Measurements from ENCODE around the gene DLGAP4. TPM values are rescaled to one million over a fixed set of nuclear protein-coding genes. Genes with fewer than 3 reads are reported as not detected.

The DLGAP4 gene
- total and polyA plus RNA-seq, 10 of the 15 experiments (the other 5 are each of a cell fraction or from before 2014, with no cell fraction given), result 0.42 to 43.3 (median 19.0) TPM

GRCh38 chr20:36441027-36441414, 134.9 kb downstream of the DLGAP4 start:
- BruUV-seq (replicated peaks), result no TSS peak
- intact Hi-C loops (cut with micrococcal nuclease; ENCODE audit: unreplicated experiment) (no loop called here), in situ Hi-C loops (cut with MboI) (loop anchor here (5.0 to 25.0 kb wide), 2 partner anchors 239 to 454 kb away; no protein-coding TSS in a partner anchor)
- POLR2A ChIA-PET, result no interaction called here
- Histone ChIP-seq H3K27ac (ENCODE audit: control insufficient read depth, insufficient read depth) (no peak overlapping the region), H4K20me1 (ENCODE audit: control insufficient read depth, insufficient read depth) (no peaks in the 10 kb centered on the region), H3K4me3 (no peak overlapping the region), H3K9me3 (replicated peaks; ENCODE audit: control insufficient read depth, insufficient read depth, low read length) (no peaks in the 10 kb centered on the region), H3K4me2 (ENCODE audit: control insufficient read depth, insufficient read depth) (no peak overlapping the region), H2AFZ (ENCODE audit: control insufficient read depth, low read depth, low read length) (no peak overlapping the region), H3K4me1 (ENCODE audit: control insufficient read depth, insufficient read depth, low read length) (no peaks in the 10 kb centered on the region), H3K36me3 (ENCODE audit: control insufficient read depth in 2 of 2, insufficient read depth in 2 of 2, low read length in 1 of 2) (no peaks in the 10 kb centered on the region), H3K27me3 (replicated peaks in 1 of 2; ENCODE audit: control insufficient read depth in 2 of 2, insufficient read depth in 2 of 2, low read length in 1 of 2) (no peaks in the 10 kb centered on the region), H3K79me2 (ENCODE audit: control insufficient read depth, insufficient read depth, low read length) (no peaks in the 10 kb centered on the region), H3K9ac (ENCODE audit: control insufficient read depth, insufficient read depth, low read length) (no peak overlapping the region)
- FAIRE-seq, result no peak
- RAD21 ChIA-PET (ENCODE audit: unreplicated experiment), result interaction anchor here (1.7 to 2.0 kb wide), 2 partner anchors 51 to 285 kb away, joined by 5 read pairs; no protein-coding TSS in a partner anchor
- DNase-seq (ENCODE audit: low read depth, low spot score), result no peak
- no peak for ATAC-seq
- SMC1A ChIA-PET (ENCODE audit: uncharacterized antibody, unreplicated experiment), result interaction anchor here (2.0 to 3.1 kb wide), 2 partner anchors 228 to 238 kb away, joined by 8 to 14 read pairs; no protein-coding TSS in a partner anchor
- WGBS (ENCODE audit: insufficient coverage, insufficient replicate concordance, low lambda C conversion rate, missing lambda C conversion rate), result 5% methylated on average over 5 of the region's 5 CpGs
- CTCF ChIA-PET, result interaction anchor here (1.0 to 4.0 kb wide), 5 partner anchors 9 to 283 kb away, joined by 3 to 45 read pairs (median 15); no protein-coding TSS in a partner anchor
- TF ChIP-seq ZBTB40 (IDR thresholded peaks at IDR 0.05; ENCODE audit: borderline replicate concordance) (no peak), MLLT1 (IDR thresholded peaks at IDR 0.05) (no peak), EED (IDR thresholded peaks at IDR 0.05; ENCODE audit: low read depth) (no peak), GATAD2B (conservative IDR thresholded peaks at IDR 0.05; ENCODE audit: low read depth) (no peak), TCF12 (IDR thresholded peaks at IDR 0.05; ENCODE audit: low read depth, low read length) (no peak), FOS (IDR thresholded peaks at IDR 0.05; ENCODE audit: borderline replicate concordance, extremely low read depth, insufficient read length) (no peak), ZNF622 (IDR thresholded peaks at IDR 0.05) (no peak), NRF1 (conservative IDR thresholded peaks at IDR 0.05; ENCODE audit: low read depth, low read length) (no peak), JUND (IDR thresholded peaks at IDR 0.05; ENCODE audit: low read depth, low read length) (no peak), MEF2A (IDR thresholded peaks at IDR 0.05; ENCODE audit: insufficient read depth, low read depth, low read length) (no peak), ZZZ3 (IDR thresholded peaks at IDR 0.05; ENCODE audit: control insufficient read depth, insufficient read length, low read depth) (no peak), EGR1 (IDR thresholded peaks at IDR 0.05; ENCODE audit: borderline replicate concordance in 1 of 2, low read depth in 2 of 2, low read length in 2 of 2) (no peak), YBX1 (IDR thresholded peaks at IDR 0.05) (no peak), CEBPZ (IDR thresholded peaks at IDR 0.05; ENCODE audit: low read depth, low read length) (no peak)

All from GM12878 (cell line).